Right ventricle myocardium inferior (tissue), 1 donor: ENCODE results near the gene MUC12. TPM values are rescaled to one million over a fixed set of nuclear protein-coding genes. Genes with fewer than 3 reads are reported as not detected.
A peak's percentile ranks its signal among the peaks of the same experiment; 100 is the strongest.
"Not testable (repeated sequence)": the region's sequence is repeated elsewhere in the genome, so short reads cannot be mapped to it uniquely, and the experiment has no call there.

ENCODE experiments used
- ATAC-seq: fragments of 200-7000 bp; cut with Tn5 transposase; one replicate; pipeline ENCODE4 v1.9.1; 2020; ENCODE audit warnings: mild to moderate bottlenecking, moderate library complexity
- DNase-seq: peaks from one replicate; pipeline ENCODE4 v3.0.0; 2021; ENCODE audit errors: missing footprints
- intact Hi-C: fragments of 100-400 bp; cut with DNase I; formaldehyde crosslinking; loops from one replicate; pipeline ENCODE4 v1.11.0; 2022
- total RNA-seq: library from RNA; stranded (reverse); fragmentation: NEBNext Ultra II Directional; extraction: Animal tissue kit (Norgen Biotek cat#: 25700); gene quantifications from one replicate; pipeline ENCODE4 v1.2.1, GENCODE V29; 2021
- donor health status: DM: no; HTN: yes; CAD: no; lungs with severe emphysema.

MUC12 gene
- total RNA-seq, 1 donor from 2014 or later, result not detected

- DNase-seq (no peak), ATAC-seq (no peak)
- intact Hi-C loops, result no loop called here
These were observed 4.7 kb downstream of the MUC12 start for GRCh38 chr7:100974021-100974420.

- intact Hi-C loops, result no loop called here
- no peak for DNase-seq
- no peak for ATAC-seq
These were observed 6.0 kb downstream of the MUC12 start for GRCh38 chr7:100975371-100975821.

GRCh38 chr7:100978300-100978699 lies 8.9 kb downstream of the MUC12 start:
- ATAC-seq (no peak), DNase-seq (no peak)
- intact Hi-C loops, result no loop called here

- ATAC-seq (no peak), DNase-seq (no peak)
- intact Hi-C loops, result no loop called here
These were observed 14.3 kb downstream of the MUC12 start for GRCh38 chr7:100983451-100984187.

GRCh38 chr7:100984241-100984918 lies 15.0 kb downstream of the MUC12 start:
- ATAC-seq, DNase-seq, intact Hi-C loops: not testable (repeated sequence)

DNA sequence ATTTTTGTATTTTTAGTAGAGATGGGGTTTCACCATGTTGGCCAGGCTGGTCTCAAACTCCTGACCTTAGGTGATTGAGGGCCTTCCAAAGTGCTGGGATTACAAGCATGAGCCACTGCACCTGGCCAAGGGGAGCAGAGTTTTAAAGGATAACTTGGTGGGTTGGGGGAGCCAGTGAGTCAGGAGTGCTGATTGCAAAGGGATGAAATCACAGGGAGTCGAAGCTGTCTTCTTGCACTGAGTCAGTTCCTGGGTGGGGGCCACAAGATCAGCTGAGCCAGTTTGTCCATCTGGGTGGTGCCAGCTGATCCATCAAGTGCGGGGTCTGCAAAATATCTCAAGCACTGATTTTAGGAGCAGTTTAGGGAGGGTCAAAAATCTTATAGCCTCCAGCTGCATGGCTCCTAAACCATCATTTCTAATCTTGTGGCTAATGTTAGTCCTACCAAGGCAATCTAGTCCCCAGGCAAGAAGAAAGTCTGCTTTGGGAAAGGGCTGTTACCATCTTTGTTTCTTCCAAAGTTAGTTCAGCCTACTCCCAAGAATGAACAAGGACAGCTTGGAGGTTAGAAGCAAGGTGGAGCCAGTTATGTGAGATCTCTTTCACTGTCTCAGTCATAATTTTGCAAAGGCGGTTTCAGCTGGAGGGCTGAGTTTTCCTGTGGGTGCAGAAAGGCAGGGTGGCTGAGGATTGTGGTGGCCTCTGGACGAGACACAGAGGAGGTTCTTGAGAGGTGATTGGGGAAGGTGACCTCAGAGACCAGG lies 15.8 kb downstream of the MUC12 start:
- ATAC-seq, DNase-seq, intact Hi-C loops: not testable (repeated sequence)

GRCh38 chr7:100991631-100992030 lies 22.3 kb downstream of the MUC12 start:
- ATAC-seq, result no peak
- DNase-seq, result no peak
- intact Hi-C loops, result no loop called here

GRCh38 chr7:100992280-100992679 lies 22.9 kb downstream of the MUC12 start:
- DNase-seq, ATAC-seq, intact Hi-C loops: not testable (repeated sequence)

GRCh38 chr7:100994671-100995070 lies 25.3 kb downstream of the MUC12 start:
- ATAC-seq, result not testable (repeated sequence)

DNA sequence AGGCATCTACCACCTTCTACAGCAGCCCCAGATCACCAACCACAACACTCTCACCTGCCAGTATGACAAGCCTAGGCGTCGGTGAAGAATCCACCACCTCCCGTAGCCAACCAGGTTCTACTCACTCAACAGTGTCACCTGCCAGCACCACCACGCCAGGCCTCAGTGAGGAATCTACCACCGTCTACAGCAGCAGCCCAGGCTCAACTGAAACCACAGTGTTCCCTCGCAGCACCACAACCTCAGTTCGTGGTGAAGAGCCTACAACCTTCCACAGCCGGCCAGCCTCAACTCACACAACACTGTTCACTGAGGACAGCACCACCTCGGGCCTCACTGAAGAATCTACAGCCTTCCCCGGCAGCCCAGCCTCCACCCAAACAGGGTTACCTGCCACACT lies 29.2 kb downstream of the MUC12 start:
- ATAC-seq, DNase-seq, intact Hi-C loops: not testable (repeated sequence)

More at GRCh38 chr7:100994671-100995070, 25.3 kb downstream of the MUC12 start:
- intact Hi-C loops, DNase-seq: not testable (repeated sequence)

DNA sequence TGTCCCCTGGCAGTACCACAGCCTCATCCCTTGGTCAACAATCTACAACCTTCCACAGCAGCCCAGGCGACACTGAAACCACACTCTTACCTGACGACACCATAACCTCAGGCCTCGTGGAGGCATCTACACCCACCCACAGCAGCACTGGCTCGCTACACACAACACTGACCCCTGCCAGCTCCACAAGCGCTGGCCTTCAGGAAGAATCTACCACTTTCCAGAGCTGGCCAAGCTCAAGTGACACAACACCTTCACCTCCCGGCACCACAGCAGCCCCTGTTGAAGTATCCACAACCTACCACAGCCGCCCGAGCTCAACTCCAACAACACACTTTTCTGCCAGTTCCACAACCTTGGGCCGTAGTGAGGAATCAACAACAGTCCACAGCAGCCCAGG lies 30.0 kb downstream of the MUC12 start:
- intact Hi-C loops, DNase-seq, ATAC-seq: not testable (repeated sequence)

DNA sequence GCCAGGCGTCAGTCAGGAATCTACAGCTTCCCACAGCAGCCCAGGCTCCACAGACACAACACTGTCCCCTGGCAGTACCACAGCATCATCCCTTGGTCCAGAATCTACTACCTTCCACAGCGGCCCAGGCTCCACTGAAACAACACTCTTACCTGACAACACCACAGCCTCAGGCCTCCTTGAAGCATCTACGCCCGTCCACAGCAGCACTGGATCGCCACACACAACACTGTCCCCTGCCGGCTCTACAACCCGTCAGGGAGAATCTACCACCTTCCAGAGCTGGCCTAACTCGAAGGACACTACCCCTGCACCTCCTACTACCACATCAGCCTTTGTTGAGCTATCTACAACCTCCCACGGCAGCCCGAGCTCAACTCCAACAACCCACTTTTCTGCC lies 30.7 kb downstream of the MUC12 start:
- DNase-seq, ATAC-seq, intact Hi-C loops: not testable (repeated sequence)

DNA sequence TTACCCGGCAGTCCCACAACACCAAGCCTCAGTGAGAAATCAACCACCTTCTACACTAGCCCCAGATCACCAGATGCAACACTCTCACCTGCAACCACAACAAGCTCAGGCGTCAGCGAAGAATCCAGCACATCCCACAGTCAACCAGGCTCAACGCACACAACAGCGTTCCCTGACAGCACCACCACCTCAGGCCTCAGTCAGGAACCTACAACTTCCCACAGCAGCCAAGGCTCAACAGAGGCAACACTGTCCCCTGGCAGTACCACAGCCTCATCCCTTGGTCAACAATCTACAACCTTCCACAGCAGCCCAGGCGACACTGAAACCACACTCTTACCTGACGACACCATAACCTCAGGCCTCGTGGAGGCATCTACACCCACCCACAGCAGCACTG lies 33.0 kb downstream of the MUC12 start:
- ATAC-seq, DNase-seq, intact Hi-C loops: not testable (repeated sequence)

- DNase-seq, ATAC-seq, intact Hi-C loops: not testable (repeated sequence)
These were observed 38.0 kb downstream of the MUC12 start for GRCh38 chr7:101007361-101007760.

GRCh38 chr7:101009629-101010028 lies 40.3 kb downstream of the MUC12 start:
- DNase-seq, result no peak
- ATAC-seq, result no peak
- intact Hi-C loops, result no loop called here

DNA sequence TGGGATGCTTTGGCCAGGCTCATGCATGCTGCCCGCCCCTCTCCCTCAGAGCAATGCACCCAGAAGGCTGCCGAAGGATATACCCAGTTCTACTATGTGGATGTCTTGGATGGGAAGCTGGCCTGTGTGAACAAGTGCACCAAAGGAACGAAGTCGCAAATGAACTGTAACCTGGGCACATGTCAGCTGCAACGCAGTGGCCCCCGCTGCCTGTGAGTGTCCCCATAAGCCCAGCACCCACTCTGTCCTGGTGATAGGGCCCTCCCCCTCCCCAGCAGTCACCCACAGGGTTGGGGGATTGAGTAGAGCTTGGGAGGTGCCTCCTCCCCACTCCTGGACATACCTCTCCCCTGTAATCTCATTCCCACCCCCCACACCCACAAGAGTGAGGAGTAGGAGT lies 43.6 kb downstream of the MUC12 start:
- no peak for ATAC-seq
- intact Hi-C loops, result no loop called here
- DNase-seq, result no peak

DNA sequence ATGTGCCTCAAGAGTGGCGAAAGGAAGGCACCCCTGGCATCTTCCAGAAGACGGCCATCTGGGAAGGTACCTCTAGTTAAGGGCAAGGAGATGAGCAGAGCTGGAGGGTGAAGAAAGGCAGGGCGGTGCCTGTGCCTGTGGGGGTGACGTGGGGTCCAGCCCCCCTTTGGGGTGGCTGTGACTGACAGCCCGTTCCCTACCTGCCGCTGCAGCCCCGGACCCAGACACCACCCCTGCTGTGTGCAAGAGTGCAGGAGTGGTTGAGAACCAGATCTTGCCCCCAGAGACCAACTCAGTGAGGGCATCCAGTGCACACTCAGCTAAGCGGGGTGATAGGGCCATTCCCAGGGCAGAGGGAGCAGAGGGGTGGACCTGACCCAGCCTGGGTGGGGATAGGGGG lies 46.3 kb downstream of the MUC12 start:
- ATAC-seq (no peak), DNase-seq (peak; percentile 35)
- intact Hi-C loops, result no loop called here

- DNase-seq, result peak; percentile 77
- intact Hi-C loops, result no loop called here
These were observed 47.9 kb downstream of the MUC12 start for GRCh38 chr7:101017064-101017777.

More at GRCh38 chr7:101017064-101017777, 47.9 kb downstream of the MUC12 start:
- peak; percentile 85 for ATAC-seq
